Heart right ventricle (tissue), 16 donors: ENCODE data around the gene ROS1. TPM values are rescaled to one million over a fixed set of nuclear protein-coding genes. Genes with fewer than 3 reads are reported as not detected.

Experiments
- ATAC-seq, 8 donors: fragments of 200-7000 bp; cut with Tn5 transposase; one replicate each; pipeline ENCODE4 v1.9.1; 2020; ENCODE audit warnings: mild to moderate bottlenecking in 8 of 8, moderate library complexity in 8 of 8, moderate number of reproducible peaks in 1 of 8
- DNase-seq, 2 donors: peaks; one replicate each; pipeline ENCODE4 v3.0.0-alpha.2; 2020
- H3K27ac ChIP-seq, 10 donors: fragments of 200-600 bp; sonication (generic) in 2 of 10; one replicate each; pipeline versions ENCODE4 v1.5.0 to v1.8.0; 2020 to 2022; ENCODE audit warnings: mild to moderate bottlenecking in 3 of 10
- H3K27me3 ChIP-seq, 7 donors: fragments of 200-600 bp; one replicate each; pipeline ENCODE4 v1.8.0; 2021 to 2022; ENCODE audit warnings: mild to moderate bottlenecking in 2 of 7
- H3K36me3 ChIP-seq, 9 donors: fragments of 200-600 bp; sonication (generic) in 1 of 9; one replicate each; pipeline versions ENCODE4 v1.5.0 to v1.8.0; 2020 to 2022; ENCODE audit warnings: mild to moderate bottlenecking in 2 of 9
- H3K4me1 ChIP-seq, 9 donors: fragments of 200-600 bp; sonication (generic) in 1 of 9; one replicate each; pipeline versions ENCODE4 v1.5.0 to v1.8.0; 2020 to 2022; ENCODE audit warnings: mild to moderate bottlenecking in 4 of 9
- H3K4me3 ChIP-seq, 10 donors: fragments of 200-600 bp; sonication (generic) in 2 of 10; one replicate each; pipeline versions ENCODE4 v1.5.0 to v1.8.0; 2020 to 2022; ENCODE audit warnings: mild to moderate bottlenecking in 7 of 10, moderate library complexity in 2 of 10
- H3K9me3 ChIP-seq, 11 donors: fragments of 200-600 bp in 10 of 11; sonication (generic) in 2 of 11; one replicate each; pipeline versions ENCODE4 v1.5.0 to v1.8.0; 2013 to 2022; ENCODE audit warnings: mild to moderate bottlenecking in 2 of 11, control low read depth in 1 of 11, moderate library complexity in 1 of 11
- CTCF ChIP-seq, 9 donors: fragments of 200-600 bp; sonication (generic) in 2 of 9; IDR thresholded peaks; one replicate each; pipeline versions ENCODE4 v1.5.0 to v1.8.0; 2021 to 2022; ENCODE audit warnings: antibody characterized with exemption in 9 of 9, mild to moderate bottlenecking in 5 of 9, moderate library complexity in 1 of 9
- WGBS, 2 donors: extraction: QIAGEN DNeasy Blood & Tissue Kit; methylation state at CpG; one replicate each; pipeline ENCODE4 v1.1.7; 2013; ENCODE audit warnings: inconsistent platforms in 1 of 2; 5-methylcytosine and 5-hydroxymethylcytosine counted together
- intact Hi-C, 10 donors: fragments of 100-400 bp; cut with DNase I; formaldehyde crosslinking; loops; one replicate each; pipeline versions ENCODE4 v1.11.1 to v1.14.2; 2022
- polyA plus RNA-seq, 2 donors: library from polyadenylated mRNA; stranded (reverse); fragments of 200-250 nt; gene quantifications; one replicate each; pipeline ENCODE4 v1.2.3, GENCODE V29; 2013
- total RNA-seq, 10 donors: library from RNA; stranded (reverse); fragmentation: NEBNext Ultra II Directional in 3 of 10; extraction: Animal tissue kit (Norgen Biotek cat#: 25700) in 3 of 10; gene quantifications; one replicate each; pipeline versions ENCODE4 v1.2.1 to v1.2.4, GENCODE V29; 2021 to 2023
- donor health status: Arrhythmogenic right ventricular cardiomyopathy.
- donor health status: ischemic (EF 13 %, LVEDD 7.1; RV severe dilation, severe dysfunction).
- donor health status: healthy with polysubstance abuse.
- donor health status: DM: no; HTN: yes; CAD: no.
- donor health status: DM: no; HTN: no; CAD: no.
- donor health status: ischemic (EF 25% LVEDD 6.9; RV normal size, moderate dysfunction).
- donor health status: ischemic (EF 25% LVEDD 5.7; RV mildly dilated, moderate dysfunction).
- donor health status: healthy.
- donor health status: DM: yes; HTN: yes; CAD: no.
- donor health status: Ischemic cardiomyopathy.
- donor health status: ischemic (EF 35%, LVEDD 5.7; RV mildly dilated, moderate dysfunction).
- donor health status: nonischemic (EF 11% LVEDD 7.7; RV severe dilation, severe dysfunction).
- donor health status: DM: yes; HTN: yes; CAD: no.
- donor health status: PGD.
- donor health status: ischemic (EF 29% LVEDD 5.4; RV normal size, mild dysfunction).
- donor health status: nonischemic (EF 23%, LVEDD 6.1; RV moderate dilation, normal function).

The ROS1 gene
- total and polyA plus RNA-seq, 12 donors = 0.02 to 0.13 (median 0.08) TPM; not detected in 4

- Histone ChIP-seq H3K9me3 (no peaks in the 10 kb centered on the region), H3K36me3 (no peaks in the 10 kb centered on the region), H3K4me1 (no peaks in the 10 kb centered on the region), H3K4me3 (no peak overlapping the region), H3K27me3 (no peaks in the 10 kb centered on the region), H3K27ac (no peak overlapping the region)
- TF ChIP-seq CTCF (IDR thresholded peaks at IDR 0.05) = no peak
- intact Hi-C loops = no loop called here
- ATAC-seq = no peak
- WGBS, 2 donors = 75 to 77% methylated on average over 11 of the region's 11 CpGs
- DNase-seq = no peak
These were observed 16.3 kb downstream of the ROS1 start for GRCh38 chr6:117409420-117409819.

DNA sequence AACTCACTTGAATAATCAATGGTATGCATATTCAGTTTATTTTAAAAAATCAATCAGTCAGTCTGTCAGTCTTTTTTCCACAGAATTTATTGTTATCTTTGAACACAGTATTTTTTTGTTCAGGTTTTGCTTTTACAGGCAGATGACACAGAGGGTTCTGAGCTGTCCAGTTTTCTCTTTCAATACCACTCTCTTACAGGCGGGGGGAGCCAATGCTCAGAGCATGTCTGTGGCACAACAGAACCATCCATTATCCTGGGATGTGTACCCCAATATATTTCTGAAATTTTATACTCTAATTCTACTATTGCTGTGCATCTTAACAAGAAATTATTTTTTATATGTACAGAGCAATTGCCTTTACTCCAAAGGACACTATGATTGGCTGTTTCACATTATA lies 21.2 kb downstream of the ROS1 start:
- no peaks in the 10 kb centered on the region for H3K9me3 ChIP-seq
- no peaks in the 10 kb centered on the region for H3K4me1 ChIP-seq
- intact Hi-C loops = no loop called here
- TF ChIP-seq CTCF (IDR thresholded peaks at IDR 0.05) = peak in 2 of 9 donors; percentile 14 to 30
- H3K27ac ChIP-seq = no peak overlapping the region
- DNase-seq = no peak
- ATAC-seq = no peak
- H3K4me3 ChIP-seq = no peak overlapping the region
- WGBS, 2 donors = 52 to 60% methylated on average over 1 of the region's 1 CpG
- H3K36me3 ChIP-seq = no peaks in the 10 kb centered on the region
- no peaks in the 10 kb centered on the region for H3K27me3 ChIP-seq

DNA sequence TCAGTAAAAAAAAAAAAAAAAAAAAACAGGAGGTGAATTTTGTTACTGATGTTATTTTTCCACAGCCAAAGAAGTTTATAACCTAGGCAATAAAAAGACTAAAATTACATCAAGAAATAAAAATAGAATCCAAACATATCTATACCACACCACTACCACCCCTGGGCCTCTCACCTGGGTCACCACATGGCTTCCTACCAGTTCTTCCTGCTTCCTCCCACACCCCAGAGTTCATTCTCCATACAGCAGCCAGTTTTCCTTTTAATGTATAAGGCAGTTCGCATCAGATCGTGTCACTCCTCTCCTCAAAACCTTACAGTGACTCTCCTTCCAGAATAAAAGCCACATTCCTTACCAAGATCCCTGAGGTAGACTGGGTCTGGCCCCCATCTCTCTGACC lies 23.9 kb downstream of the ROS1 start:
- WGBS, 2 donors = 53 to 73% methylated on average over 2 of the region's 2 CpGs
- intact Hi-C loops = no loop called here
- ATAC-seq (no peak), DNase-seq (no peak)
- H3K4me1 ChIP-seq = peaks cover 0 to 1% (median 0%) of the 10 kb centered on the region in 9 donors
- no peaks in the 10 kb centered on the region for H3K27me3 ChIP-seq
- no peak overlapping the region for H3K4me3 ChIP-seq
- H3K36me3 ChIP-seq = no peaks in the 10 kb centered on the region
- TF ChIP-seq CTCF (IDR thresholded peaks at IDR 0.05) = no peak
- no peak overlapping the region for H3K27ac ChIP-seq
- no peaks in the 10 kb centered on the region for H3K9me3 ChIP-seq

DNA sequence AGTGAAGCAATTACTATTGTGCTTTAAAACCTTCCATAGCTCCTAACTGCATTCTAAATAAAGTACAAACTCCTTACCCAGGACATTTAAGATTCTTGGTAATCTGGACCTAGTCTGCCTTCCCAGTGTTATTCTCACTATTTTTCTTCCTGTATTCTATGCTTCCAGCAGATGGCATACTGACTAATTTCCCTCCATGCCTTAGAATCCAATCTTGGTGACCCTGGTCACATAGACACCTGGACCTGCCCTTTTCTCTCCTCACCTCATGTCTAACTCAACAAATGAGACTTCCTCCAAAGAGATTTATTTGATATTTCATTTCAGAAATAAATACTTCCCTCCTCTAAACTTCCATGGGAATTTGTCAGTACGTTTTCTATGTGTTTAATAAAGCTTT lies 25.8 kb downstream of the ROS1 start:
- peak in 4 of 9 donors; percentile 10 to 32 (median 18) for TF ChIP-seq CTCF (IDR thresholded peaks at IDR 0.05)
- intact Hi-C loops = no loop called here
- no peak for ATAC-seq
- WGBS, 2 donors = 66 to 77% methylated on average over 1 of the region's 1 CpG
- no peak overlapping the region for H3K27ac ChIP-seq
- H3K9me3 ChIP-seq = no peaks in the 10 kb centered on the region
- H3K4me3 ChIP-seq = no peak overlapping the region
- H3K36me3 ChIP-seq = no peaks in the 10 kb centered on the region
- H3K27me3 ChIP-seq = no peaks in the 10 kb centered on the region
- peaks cover 0 to 8% (median 0%) of the 10 kb centered on the region in 9 donors for H3K4me1 ChIP-seq
- DNase-seq = no peak
